Measurements from ENCODE around the gene ADCYAP1. TPM values are rescaled to one million over a fixed set of nuclear protein-coding genes. Genes with fewer than 3 reads are reported as not detected.
A peak's percentile ranks its signal among the peaks of the same experiment; 100 is the strongest.

ADCYAP1 gene
- total RNA-seq, 1 donor from 2014 or later = not detected

GRCh38 chr18:924987-925386 lies 20.3 kb downstream of the ADCYAP1 start:
- H3K9me3 ChIP-seq (ENCODE audit: insufficient read depth, low read depth, low read length) = no peaks in the 10 kb centered on the region
- no peak for FAIRE-seq
- no peak overlapping the region for H3K4me2 ChIP-seq (ENCODE audit: low read length)
- DNase-seq (ENCODE audit: low read depth) = no peak
- Mint-ChIP-seq H3K9me3 (ENCODE audit: unreplicated experiment) (no peaks in the 10 kb centered on the region), H3K27ac (ENCODE audit: unreplicated experiment) (peak overlapping the region; percentile 26), H3K36me3 (ENCODE audit: low read depth, unreplicated experiment) (no peaks in the 10 kb centered on the region), H3K4me3 (ENCODE audit: unreplicated experiment) (no peak overlapping the region), H3K4me1 (ENCODE audit: low read depth, unreplicated experiment) (peaks cover 5% of the 10 kb centered on the region), H3K27me3 (ENCODE audit: low read depth, unreplicated experiment) (peaks cover 12% of the 10 kb centered on the region)
- H3K36me3 ChIP-seq (ENCODE audit: insufficient read depth, low read length) = no peaks in the 10 kb centered on the region
- H3K4me3 ChIP-seq (ENCODE audit: insufficient read depth, low read depth, low read length) = no peak overlapping the region
- no peaks in the 10 kb centered on the region for H3K4me1 ChIP-seq (ENCODE audit: insufficient read depth, low read length)
- no peak overlapping the region for H2AFZ ChIP-seq (ENCODE audit: low read depth, low read length)
- peaks cover 10% of the 10 kb centered on the region for H3K27me3 ChIP-seq (ENCODE audit: insufficient read depth, low read length)
- no peak overlapping the region for H3K27ac ChIP-seq (ENCODE audit: low read depth, low read length)
- H4K20me1 ChIP-seq (ENCODE audit: insufficient read depth, low read length) = no peaks in the 10 kb centered on the region
- no peaks in the 10 kb centered on the region for H3K79me2 ChIP-seq (ENCODE audit: insufficient read depth, low read length)
- H3K9ac ChIP-seq (ENCODE audit: low read length) = no peak overlapping the region
- TF ChIP-seq EZH2 (IDR thresholded peaks at IDR 0.05; ENCODE audit: insufficient read depth, low read length) = no peak
- TF ChIP-seq, protein P1, sequence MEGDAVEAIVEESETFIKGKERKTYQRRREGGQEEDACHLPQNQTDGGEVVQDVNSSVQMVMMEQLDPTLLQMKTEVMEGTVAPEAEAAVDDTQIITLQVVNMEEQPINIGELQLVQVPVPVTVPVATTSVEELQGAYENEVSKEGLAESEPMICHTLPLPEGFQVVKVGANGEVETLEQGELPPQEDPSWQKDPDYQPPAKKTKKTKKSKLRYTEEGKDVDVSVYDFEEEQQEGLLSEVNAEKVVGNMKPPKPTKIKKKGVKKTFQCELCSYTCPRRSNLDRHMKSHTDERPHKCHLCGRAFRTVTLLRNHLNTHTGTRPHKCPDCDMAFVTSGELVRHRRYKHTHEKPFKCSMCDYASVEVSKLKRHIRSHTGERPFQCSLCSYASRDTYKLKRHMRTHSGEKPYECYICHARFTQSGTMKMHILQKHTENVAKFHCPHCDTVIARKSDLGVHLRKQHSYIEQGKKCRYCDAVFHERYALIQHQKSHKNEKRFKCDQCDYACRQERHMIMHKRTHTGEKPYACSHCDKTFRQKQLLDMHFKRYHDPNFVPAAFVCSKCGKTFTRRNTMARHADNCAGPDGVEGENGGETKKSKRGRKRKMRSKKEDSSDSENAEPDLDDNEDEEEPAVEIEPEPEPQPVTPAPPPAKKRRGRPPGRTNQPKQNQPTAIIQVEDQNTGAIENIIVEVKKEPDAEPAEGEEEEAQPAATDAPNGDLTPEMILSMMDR (IDR thresholded peaks at IDR 0.05; ENCODE audit: insufficient read depth, low read depth, low read length) = no peak

DNA sequence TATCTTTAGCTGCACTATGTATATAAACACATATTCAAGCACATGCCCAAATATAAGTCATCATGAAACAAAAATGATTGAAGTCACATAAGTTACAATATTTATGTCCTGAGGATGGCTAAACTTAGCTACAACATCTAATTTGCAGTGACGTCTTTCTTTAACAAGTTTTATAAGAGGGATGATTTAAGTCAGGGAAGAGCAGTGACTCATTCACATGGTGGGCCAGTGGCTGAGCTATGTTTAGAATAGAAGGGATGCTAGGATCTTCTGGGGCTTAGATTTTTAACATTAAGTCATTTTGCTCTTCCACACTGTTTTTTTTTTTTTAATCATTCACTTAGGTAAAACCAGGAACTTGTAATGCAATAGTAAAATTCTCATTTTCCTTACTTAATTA lies 22.3 kb downstream of the ADCYAP1 start:
- Mint-ChIP-seq H3K9me3 (ENCODE audit: unreplicated experiment) (no peaks in the 10 kb centered on the region), H3K36me3 (ENCODE audit: low read depth, unreplicated experiment) (no peaks in the 10 kb centered on the region), H3K4me1 (ENCODE audit: low read depth, unreplicated experiment) (peaks cover 5% of the 10 kb centered on the region), H3K27ac (ENCODE audit: unreplicated experiment) (no peak overlapping the region), H3K27me3 (ENCODE audit: low read depth, unreplicated experiment) (peaks cover 5% of the 10 kb centered on the region), H3K4me3 (ENCODE audit: unreplicated experiment) (no peak overlapping the region)
- Histone ChIP-seq H4K20me1 (ENCODE audit: insufficient read depth, low read length) (no peaks in the 10 kb centered on the region), H3K9ac (ENCODE audit: low read length) (no peak overlapping the region), H3K36me3 (ENCODE audit: insufficient read depth, low read length) (no peaks in the 10 kb centered on the region), H3K27ac (ENCODE audit: low read depth, low read length) (no peak overlapping the region), H3K4me3 (ENCODE audit: insufficient read depth, low read depth, low read length) (no peak overlapping the region), H3K4me2 (ENCODE audit: low read length) (no peak overlapping the region), H3K9me3 (ENCODE audit: insufficient read depth, low read depth, low read length) (no peaks in the 10 kb centered on the region), H3K4me1 (ENCODE audit: insufficient read depth, low read length) (no peaks in the 10 kb centered on the region), H2AFZ (ENCODE audit: low read depth, low read length) (no peak overlapping the region), H3K79me2 (ENCODE audit: insufficient read depth, low read length) (no peaks in the 10 kb centered on the region), H3K27me3 (ENCODE audit: insufficient read depth, low read length) (peaks cover 10% of the 10 kb centered on the region)
- DNase-seq (ENCODE audit: low read depth) = peak; percentile 36
- FAIRE-seq = no peak
- no peak for TF ChIP-seq EZH2 (IDR thresholded peaks at IDR 0.05; ENCODE audit: insufficient read depth, low read length)
- TF ChIP-seq, protein P1 (IDR thresholded peaks at IDR 0.05; ENCODE audit: insufficient read depth, low read depth, low read length) = no peak

DNA sequence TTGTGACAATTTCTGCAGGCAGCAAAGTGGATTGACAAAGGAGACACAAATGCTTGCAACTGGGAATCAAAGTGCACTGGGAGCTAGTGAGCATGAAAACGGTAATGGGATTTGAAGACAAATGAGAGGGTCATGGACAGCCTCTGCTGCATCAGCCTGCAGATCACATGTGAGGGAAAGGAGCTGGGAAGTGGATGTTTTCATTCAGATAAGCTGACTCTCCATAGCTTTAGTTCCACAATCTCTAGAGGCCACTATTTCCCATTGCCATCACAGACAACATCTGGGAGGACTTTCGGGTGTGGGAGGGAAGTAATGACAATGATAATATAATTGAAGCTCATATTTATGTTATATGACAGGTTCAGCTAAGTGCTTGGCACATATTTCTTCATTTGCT lies 28.4 kb downstream of the ADCYAP1 start:
- H3K4me1 Mint-ChIP-seq (ENCODE audit: low read depth, unreplicated experiment) = no peaks in the 10 kb centered on the region
- FAIRE-seq = no peak
- peaks cover 9% of the 10 kb centered on the region for H3K27me3 Mint-ChIP-seq (ENCODE audit: low read depth, unreplicated experiment)

More for the DNA sequence above, 28.4 kb downstream of the ADCYAP1 start:
- Histone ChIP-seq H2AFZ (ENCODE audit: low read depth, low read length) (no peak overlapping the region), H3K79me2 (ENCODE audit: insufficient read depth, low read length) (no peaks in the 10 kb centered on the region), H3K9me3 (ENCODE audit: insufficient read depth, low read depth, low read length) (no peaks in the 10 kb centered on the region), H3K36me3 (ENCODE audit: insufficient read depth, low read length) (no peaks in the 10 kb centered on the region), H3K27ac (ENCODE audit: low read depth, low read length) (no peak overlapping the region), H3K9ac (ENCODE audit: low read length) (no peak overlapping the region), H3K4me1 (ENCODE audit: insufficient read depth, low read length) (no peaks in the 10 kb centered on the region), H3K4me3 (ENCODE audit: insufficient read depth, low read depth, low read length) (no peak overlapping the region), H4K20me1 (ENCODE audit: insufficient read depth, low read length) (no peaks in the 10 kb centered on the region), H3K4me2 (ENCODE audit: low read length) (no peak overlapping the region), H3K27me3 (ENCODE audit: insufficient read depth, low read length) (peaks cover 3% of the 10 kb centered on the region)
- no peaks in the 10 kb centered on the region for H3K9me3 Mint-ChIP-seq (ENCODE audit: unreplicated experiment)
- H3K36me3 Mint-ChIP-seq (ENCODE audit: low read depth, unreplicated experiment) = no peaks in the 10 kb centered on the region
- H3K27ac Mint-ChIP-seq (ENCODE audit: unreplicated experiment) = no peak overlapping the region
- H3K4me3 Mint-ChIP-seq (ENCODE audit: unreplicated experiment) = no peak overlapping the region
- TF ChIP-seq, protein P1 (IDR thresholded peaks at IDR 0.05; ENCODE audit: insufficient read depth, low read depth, low read length) = no peak
- TF ChIP-seq EZH2 (IDR thresholded peaks at IDR 0.05; ENCODE audit: insufficient read depth, low read length) = no peak
- DNase-seq (ENCODE audit: low read depth) = no peak

Data from astrocyte (in vitro differentiated cells and primary cell).